ENCODE results near the gene PLA2G6.
A peak's percentile ranks its signal among the peaks of the same experiment; 100 is the strongest.
"Not testable (repeated sequence)": the region's sequence is repeated elsewhere in the genome, so short reads cannot be mapped to it uniquely, and the experiment has no call there.

The PLA2G6 gene

GRCh38 chr22:38177926-38178604 is 3.6 kb downstream of the PLA2G6 start:
- peak; percentile 70 for DNase-seq (ENCODE audit: low spot score)
- Histone ChIP-seq H3K4me3 (no peak overlapping the region), H3K27ac (peak overlapping the region; percentile 39 to 75)
- TF ChIP-seq CTCF (IDR thresholded peaks at IDR 0.05) = no peak

GRCh38 chr22:38177571-38177925 is 4.1 kb downstream of the PLA2G6 start:
- H3K27ac ChIP-seq = peak overlapping the region; percentile 39 to 75
- H3K4me3 ChIP-seq = not testable (repeated sequence)
- DNase-seq (ENCODE audit: low spot score) = peak; percentile 65

GRCh38 chr22:38177044-38177443 is 4.6 kb downstream of the PLA2G6 start:
- no peak for TF ChIP-seq CTCF (IDR thresholded peaks at IDR 0.05)
- DNase-seq (ENCODE audit: low spot score) = peak; percentile 58
- H3K27ac ChIP-seq = peak overlapping the region in 1 of 2 donors; percentile 39
- H3K4me3 ChIP-seq = no peak overlapping the region

- no peak overlapping the region for H3K4me3 ChIP-seq
- DNase-seq (ENCODE audit: low spot score) = peak; percentile 72
- H3K27ac ChIP-seq = peak overlapping the region in 1 of 2 donors; percentile 71
- no peak for TF ChIP-seq CTCF (IDR thresholded peaks at IDR 0.05)
Measured at GRCh38 chr22:38176170-38176741, 5.4 kb downstream of the PLA2G6 start.

- DNase-seq (ENCODE audit: low spot score) = no peak
- Histone ChIP-seq H3K27ac (peak overlapping the region in 1 of 2 donors; percentile 71), H3K4me3 (no peak overlapping the region)
- TF ChIP-seq CTCF (IDR thresholded peaks at IDR 0.05) = no peak
Measured at GRCh38 chr22:38175206-38176118, 6.2 kb downstream of the PLA2G6 start.

- no peak overlapping the region for H3K27ac ChIP-seq
- TF ChIP-seq CTCF (IDR thresholded peaks at IDR 0.05) = no peak
- H3K4me3 ChIP-seq = no peak overlapping the region
- DNase-seq (ENCODE audit: low spot score) = no peak
Measured at GRCh38 chr22:38174626-38175025, 7.0 kb downstream of the PLA2G6 start.

- TF ChIP-seq CTCF (IDR thresholded peaks at IDR 0.05) = no peak
- DNase-seq (ENCODE audit: low spot score) = no peak
- H3K4me3 ChIP-seq = no peak overlapping the region
- no peak overlapping the region for H3K27ac ChIP-seq
Measured at GRCh38 chr22:38173641-38173906, 8.1 kb downstream of the PLA2G6 start.
